Inferior parietal cortex (tissue), 1 donor: ENCODE measurements around the gene ADGRL3.
"Not testable (repeated sequence)": the region's sequence is repeated elsewhere in the genome, so short reads cannot be mapped to it uniquely, and the experiment has no call there.

ENCODE experiments used
- DNase-seq: peaks from one replicate; pipeline ENCODE4 v3.0.0-alpha.2; 2016; ENCODE audit errors: extremely low spot score

Gene ADGRL3

DNA sequence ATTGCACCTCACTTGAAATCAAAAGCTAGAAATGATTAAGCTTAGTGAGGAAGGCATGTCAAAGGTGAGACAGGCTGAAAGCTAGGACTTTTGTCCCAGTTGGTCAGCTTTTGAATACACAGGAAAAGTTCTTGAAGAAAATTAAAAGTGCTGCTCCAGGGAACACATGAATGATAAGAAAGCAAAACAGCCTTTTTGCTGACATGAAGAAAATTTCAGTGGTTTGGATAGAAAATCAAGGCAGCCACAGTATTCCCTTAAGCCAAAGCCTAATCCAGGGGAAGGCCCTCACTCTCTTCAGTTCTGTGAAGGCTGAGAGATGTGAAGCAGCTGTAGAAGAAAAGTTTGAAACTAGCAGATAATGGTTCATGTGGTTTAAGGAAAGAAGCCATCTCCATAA, 150.8 kb downstream of the ADGRL3 start:
- DNase-seq = no peak

DNA sequence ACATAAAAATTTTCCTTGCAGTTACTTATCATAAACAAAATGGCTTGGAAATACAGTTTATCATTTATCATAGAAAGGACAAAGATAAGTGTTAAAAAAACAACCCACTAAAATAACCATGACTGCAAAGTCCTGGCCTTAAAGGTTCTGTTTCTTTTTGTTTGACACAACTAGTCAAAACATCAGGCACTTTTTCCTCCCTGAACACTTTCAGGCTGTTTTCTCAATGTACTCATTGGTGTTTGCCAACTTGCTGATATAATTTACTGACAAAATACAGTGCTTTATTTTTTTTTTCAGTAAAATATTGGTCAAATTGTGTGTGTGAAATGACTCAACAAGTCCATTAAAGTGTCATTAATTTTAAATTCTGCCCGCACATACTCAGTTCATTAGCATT, 156.6 kb downstream of the ADGRL3 start:
- no peak for DNase-seq

DNA sequence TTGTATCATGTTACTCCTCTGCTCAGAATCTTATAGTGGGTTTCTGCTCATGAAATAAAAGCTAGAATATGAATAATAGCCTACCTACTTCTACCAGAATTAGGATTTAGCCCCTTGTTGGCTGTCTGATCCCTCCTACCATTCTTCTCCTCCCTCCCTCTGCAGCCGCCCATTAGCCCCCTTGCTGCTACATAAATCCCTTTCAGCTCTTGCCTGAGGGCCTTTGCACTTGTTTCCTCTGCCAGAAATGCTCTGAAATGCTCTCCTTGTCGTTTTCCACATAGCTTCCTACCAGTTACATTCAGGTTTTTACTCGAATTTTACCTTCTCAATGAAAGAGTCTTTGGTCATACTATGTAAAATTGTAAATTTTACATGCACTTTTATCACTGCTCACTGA, 159.2 kb downstream of the ADGRL3 start:
- DNase-seq = no peak

GRCh38 chr4:61372817-61373216, 172.7 kb downstream of the ADGRL3 start:
- not testable (repeated sequence) for DNase-seq

GRCh38 chr4:61373901-61374440, 173.8 kb downstream of the ADGRL3 start:
- DNase-seq = no peak

GRCh38 chr4:61374447-61374891, 174.3 kb downstream of the ADGRL3 start:
- DNase-seq = peak; percentile 20

- DNase-seq = no peak
These were observed 175.2 kb downstream of the ADGRL3 start for GRCh38 chr4:61375301-61375700.

DNA sequence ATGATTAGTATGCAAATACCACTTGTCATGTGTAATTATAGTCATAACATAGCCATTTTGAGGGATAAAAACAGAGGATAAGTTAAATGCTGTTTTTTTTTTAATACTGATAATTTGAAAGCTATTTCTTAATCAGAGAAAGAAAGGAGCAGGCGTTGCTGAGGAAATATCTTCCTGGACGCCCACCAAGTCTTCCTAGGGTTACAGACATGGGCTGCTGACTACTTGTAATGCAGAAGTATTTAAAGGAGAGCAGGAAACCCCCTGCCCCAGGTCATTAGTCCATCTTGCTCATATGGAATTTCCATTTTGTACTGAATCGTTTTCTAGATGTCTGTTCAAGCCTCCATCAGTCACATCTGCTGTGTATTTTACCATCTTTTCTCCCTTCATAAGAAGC, 176.2 kb downstream of the ADGRL3 start:
- DNase-seq = no peak

DNA sequence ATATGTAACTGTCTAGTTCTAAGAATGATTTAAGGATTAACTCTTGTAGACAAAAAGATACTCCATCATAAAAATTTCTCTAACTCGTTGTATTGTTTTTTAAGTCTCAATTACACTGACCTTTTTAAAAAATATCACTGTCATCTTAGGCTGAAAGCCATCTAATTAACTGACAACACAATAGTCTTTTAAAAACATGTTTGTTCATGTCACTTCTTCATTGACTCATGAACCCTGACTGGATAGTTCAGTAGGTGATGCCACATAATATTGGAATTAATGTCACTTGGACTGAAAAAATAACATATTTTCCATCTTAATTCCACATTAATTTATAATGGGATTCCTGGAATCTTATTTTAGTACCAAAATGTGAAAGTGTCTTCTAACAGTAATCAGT, 179.3 kb downstream of the ADGRL3 start:
- DNase-seq = no peak

- no peak for DNase-seq
These were observed 180.7 kb downstream of the ADGRL3 start for GRCh38 chr4:61380865-61381264.

DNA sequence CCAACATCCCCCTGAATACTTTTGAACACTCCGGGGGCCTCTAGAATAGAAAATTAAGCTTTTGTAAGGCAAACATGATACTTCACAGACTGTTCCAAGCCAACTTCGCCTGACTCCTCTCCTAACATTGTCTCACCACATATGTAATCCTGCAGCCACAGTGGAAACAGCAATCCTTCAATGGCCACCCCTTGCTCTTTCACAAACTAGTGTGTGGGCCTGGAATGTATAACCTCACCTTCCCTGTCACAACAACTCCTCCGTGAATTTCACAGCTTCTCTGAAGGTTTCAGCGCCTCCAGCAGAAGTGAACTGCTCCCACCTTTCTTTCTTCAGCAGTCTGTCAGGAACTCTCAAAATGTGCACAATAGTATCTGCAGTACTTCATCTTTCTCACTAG, 185.1 kb downstream of the ADGRL3 start:
- DNase-seq = no peak

DNA sequence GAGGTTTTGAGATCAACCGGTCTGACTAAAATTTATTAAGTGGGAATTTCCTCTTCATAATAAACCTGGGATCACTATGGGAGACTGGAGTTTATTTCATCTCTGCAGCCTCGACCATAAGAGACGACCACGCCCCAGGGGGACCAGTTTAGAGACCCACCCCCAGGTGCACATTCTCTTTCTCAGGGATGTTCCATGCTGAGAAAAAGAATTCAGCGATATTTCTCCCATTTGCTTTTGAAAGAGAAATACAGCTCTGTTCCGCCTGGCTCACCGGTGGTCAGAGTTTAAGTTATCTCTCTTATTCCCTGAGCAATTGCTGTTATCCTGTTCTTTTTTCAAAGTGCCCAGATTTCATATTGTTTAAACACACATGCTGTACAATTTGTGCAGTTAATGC, 187.2 kb downstream of the ADGRL3 start:
- DNase-seq = not testable (repeated sequence)

DNA sequence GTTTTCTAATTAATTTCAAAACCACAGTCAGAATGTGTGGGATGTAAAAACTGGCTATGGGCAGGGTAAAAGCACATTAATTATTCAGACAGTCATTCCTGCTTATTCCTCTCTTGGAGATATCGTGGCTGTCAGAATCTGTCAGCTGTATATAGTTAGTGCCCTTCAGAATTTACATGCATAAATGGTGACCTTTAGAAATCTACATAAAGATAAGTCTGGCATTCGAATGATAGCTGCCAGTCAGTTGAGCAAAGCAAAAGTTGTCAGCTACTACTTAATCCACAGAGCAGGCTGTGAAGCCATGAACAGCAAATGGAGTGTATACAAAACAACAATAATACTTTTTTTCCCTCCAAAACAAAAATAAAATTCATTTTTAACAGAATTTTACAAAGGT, 189.5 kb downstream of the ADGRL3 start:
- no peak for DNase-seq

DNA sequence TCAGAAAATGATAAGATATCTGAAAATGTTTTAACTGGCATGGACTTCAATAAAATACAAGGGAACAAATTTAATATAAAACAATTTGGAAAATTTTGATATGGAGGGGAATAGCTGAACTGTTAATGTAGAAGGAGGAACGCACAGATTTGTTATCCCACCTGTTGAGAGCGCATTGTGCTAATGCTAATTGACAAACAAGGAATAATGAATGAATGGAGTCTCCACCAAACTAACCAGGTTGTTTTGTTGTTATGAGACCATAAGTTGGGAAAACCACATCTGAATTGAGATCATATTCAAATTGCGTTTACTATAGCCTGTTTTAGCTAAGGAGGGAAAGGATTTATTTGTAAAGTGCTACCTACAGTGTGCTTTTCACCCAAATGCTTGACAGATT, 195.6 kb downstream of the ADGRL3 start:
- no peak for DNase-seq

GRCh38 chr4:61397174-61397573, 197.0 kb downstream of the ADGRL3 start:
- no peak for DNase-seq

DNA sequence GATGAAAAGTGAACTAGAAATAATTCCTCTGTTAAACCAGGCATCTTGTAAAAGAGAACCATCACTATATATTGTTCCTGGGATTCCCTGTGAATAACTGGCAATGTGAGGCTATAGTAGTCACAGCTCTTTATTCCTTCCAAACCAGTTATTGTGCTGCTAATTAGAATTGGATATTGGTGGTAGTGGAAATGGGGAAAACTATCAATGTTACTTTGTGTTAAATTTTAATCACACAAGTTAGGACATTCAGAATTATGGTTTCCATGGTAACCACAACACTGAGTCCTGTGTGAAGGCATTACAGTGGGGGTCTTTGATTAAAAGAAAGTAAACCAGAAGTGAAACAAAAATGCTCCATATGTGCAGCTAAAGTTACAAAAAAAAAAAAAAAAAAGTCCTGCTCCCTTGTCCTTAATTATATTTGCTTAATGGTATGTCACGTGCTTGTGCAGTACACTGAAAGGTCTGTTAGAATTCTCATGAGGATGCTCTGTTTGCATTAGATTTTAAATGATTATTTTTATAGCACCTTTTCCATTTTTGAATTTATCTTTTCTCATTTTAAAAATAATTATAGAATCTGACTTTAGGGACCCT, 200.4 kb downstream of the ADGRL3 start:
- no peak for DNase-seq

- no peak for DNase-seq
These were observed 201.6 kb downstream of the ADGRL3 start for GRCh38 chr4:61401771-61402170.

DNA sequence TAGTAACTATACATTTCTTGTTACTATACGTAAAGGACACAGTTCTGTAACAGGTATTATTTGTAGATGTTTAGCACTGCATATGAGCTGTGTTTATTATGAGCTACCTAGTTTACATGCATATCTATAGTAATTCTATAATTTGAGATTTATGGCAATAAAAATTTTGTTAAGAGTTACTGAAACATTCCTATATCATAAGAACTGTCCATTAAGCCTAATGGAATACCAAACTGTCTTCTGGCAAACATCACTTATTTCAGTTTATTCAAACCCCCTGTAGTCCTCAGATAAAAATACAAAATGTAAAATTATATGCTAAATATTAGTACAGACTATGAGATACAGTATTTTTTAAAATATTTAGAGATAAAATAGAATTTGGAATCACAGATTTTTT, 205.2 kb downstream of the ADGRL3 start:
- DNase-seq = no peak

GRCh38 chr4:61406677-61407076, 206.6 kb downstream of the ADGRL3 start:
- DNase-seq = no peak

DNA sequence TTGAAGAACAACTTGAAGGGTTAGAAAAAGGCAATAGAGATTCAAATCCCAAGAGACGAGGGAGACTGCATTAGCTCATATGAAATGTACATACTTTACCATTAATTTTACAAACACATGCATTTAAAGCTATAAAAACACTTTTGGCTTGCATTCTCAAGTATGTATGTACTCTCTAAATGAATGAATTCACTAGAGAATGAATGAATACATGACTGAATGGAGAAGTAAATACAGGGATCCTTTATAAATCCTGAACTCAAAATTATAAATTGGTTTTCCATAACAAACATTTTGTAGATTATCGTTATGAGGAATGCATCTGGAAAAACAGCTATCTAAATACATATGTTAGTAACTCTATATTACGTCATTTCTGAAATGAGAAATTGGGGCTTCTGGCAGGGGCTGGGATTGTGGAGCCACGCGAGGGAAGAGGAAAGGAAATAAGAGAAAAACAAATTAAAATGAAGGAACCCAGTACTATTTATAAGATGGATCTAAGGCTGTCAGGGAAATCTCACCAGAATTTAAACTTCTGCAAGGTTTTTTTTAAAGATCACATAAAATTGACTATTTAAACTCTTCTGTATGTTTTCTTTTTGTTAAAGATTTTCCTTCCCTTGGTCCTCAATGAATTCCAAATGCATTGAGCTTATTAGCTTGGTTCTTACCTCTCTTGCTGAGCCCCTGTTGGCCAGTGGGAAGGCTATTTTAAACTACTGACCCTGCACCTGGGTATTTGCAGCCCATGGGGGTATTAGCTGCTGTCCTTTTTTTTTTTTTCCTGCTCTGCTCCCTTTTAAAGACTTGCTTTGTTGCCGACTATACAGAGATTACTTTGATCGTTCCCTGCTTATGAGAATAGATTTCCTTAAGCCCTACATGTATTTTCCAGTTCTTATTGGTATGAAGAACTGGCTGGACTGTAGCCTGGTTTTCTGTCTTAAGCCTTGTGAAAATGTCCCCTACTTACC, 207.8 kb downstream of the ADGRL3 start:
- DNase-seq = no peak

DNA sequence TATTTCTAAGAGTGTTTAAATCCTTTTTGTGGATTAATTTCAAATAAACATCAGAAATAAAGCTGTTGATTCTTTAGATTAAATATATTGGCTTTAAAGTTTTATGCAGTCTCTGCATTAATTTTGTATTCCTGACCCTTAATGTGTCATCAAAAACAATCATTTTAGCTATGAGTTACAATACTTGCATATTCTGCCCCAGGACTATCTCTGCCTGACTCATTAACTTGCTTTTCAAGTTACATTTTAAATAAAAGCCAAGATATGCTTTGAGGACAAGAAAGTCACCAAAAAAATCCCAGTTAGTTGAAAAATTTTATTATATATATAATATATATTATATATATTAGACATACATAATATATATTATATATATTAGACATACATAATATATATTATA, 208.7 kb downstream of the ADGRL3 start:
- DNase-seq = no peak

DNA sequence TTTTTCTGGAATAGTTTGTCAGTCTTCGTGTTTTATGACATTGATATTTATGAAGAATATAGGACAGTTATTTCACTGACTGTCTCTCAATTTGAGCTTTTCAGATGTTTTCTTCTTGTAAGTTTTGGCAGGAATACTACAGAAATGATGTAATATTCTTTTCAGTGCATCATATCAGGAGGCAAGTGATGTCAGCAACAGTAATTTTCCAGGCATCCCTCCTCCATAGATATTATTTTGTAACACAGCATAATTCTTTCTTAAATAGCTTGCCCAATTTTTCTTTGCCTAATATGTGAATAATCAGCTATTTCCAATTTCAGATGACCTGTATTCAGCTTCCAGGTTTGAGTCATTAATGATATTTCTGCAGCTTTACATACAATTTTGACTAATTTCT, 211.1 kb downstream of the ADGRL3 start:
- DNase-seq = no peak

DNA sequence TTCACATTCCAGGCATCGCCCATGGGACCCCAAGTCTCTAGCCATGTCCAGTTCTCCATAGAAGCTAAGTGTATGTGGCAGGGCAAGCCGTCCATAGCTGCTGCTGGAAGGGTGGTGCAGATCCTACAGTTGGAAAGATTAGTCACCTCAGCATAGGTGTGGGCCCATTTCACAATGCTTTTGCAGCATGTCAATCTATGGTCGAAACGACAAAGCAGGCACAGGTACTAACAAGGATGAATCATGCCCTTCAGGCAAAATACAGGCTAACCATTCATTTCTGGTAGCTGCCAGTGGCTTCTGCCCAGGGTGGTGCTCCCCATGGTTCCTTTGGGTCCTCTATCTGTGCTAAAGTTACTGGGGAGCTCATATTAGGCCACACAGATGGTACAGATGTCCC, 225.2 kb downstream of the ADGRL3 start:
- DNase-seq = no peak
